Adipocyte (in vitro differentiated cells): ENCODE measurements around the gene GZMM.

Source experiments
- DNase-seq: peaks from one replicate; pipeline ENCODE4 v3.0.0-alpha.2; 2015; ENCODE audit warnings: low read depth
- H3K27me3 ChIP-seq: replicated peaks from 2 replicates; pipeline ENCODE4 v1.7.0; 2013; ENCODE audit warnings: mild to moderate bottlenecking, low read length, moderate library complexity; ENCODE audit not compliant: control insufficient read depth, insufficient read depth
- H3K36me3 ChIP-seq: 2 replicates; pipeline ENCODE4 v1.7.0; 2013; ENCODE audit warnings: low read length, mild to moderate bottlenecking, moderate library complexity; ENCODE audit not compliant: control insufficient read depth, insufficient read depth, severe bottlenecking
- H3K4me1 ChIP-seq: 2 replicates; pipeline ENCODE4 v1.7.0; 2013; ENCODE audit warnings: mild to moderate bottlenecking, low read length, moderate library complexity; ENCODE audit not compliant: control insufficient read depth, insufficient read depth
- H3K4me3 ChIP-seq: 2 replicates; pipeline ENCODE4 v1.7.0; 2013; ENCODE audit warnings: mild to moderate bottlenecking, low read length, moderate library complexity
- H3K9ac ChIP-seq: 2 replicates; pipeline ENCODE4 v1.7.0; 2013; ENCODE audit warnings: mild to moderate bottlenecking, low read length, moderate library complexity
- H3K9me3 ChIP-seq: 2 replicates; pipeline ENCODE4 v1.7.0; 2013; ENCODE audit warnings: mild to moderate bottlenecking, low read length, moderate library complexity; ENCODE audit not compliant: control insufficient read depth

The GZMM gene

DNA sequence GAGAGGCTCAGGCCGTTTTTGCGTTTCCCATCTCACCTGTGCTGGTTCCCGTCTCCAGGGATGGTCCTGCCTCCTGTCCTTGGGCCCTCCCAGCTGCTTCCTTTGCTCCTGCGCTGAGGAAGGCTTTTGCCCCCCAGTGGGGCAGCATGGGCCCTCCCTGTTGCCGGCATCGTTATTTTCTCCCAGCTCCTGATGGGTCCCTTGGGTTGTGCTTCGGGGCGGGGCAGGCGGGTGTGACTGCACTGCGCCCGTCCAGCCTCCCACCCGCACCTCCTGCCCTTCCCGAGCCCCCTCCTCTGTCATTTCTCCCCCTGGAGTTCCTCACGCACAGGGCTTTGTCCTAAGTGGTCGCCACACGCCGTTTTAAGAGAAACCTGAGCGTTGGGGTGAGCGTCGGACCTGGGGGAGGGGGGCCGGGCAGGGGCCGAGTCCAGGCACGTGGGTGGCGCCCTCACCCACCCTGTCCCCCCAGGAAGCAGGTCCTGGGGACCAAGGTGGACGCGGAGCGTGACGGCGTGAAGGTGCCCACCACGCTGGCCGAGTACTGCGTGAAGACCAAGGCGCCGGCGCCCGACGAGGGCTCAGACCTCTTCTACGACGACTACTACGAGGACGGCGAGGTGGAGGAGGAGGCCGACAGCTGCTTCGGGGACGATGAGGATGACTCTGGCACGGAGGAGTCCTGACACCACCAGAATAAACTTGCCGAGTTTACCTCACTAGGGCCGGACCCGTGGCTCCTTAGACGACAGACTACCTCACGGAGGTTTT lies 2.8 kb upstream of the GZMM start:
- no peaks in the 10 kb centered on the region for H3K9me3 ChIP-seq
- no peak overlapping the region for H3K4me3 ChIP-seq
- no peaks in the 10 kb centered on the region for H3K4me1 ChIP-seq
- DNase-seq, result no peak
- no peaks in the 10 kb centered on the region for H3K27me3 ChIP-seq
- peaks cover 47% of the 10 kb centered on the region for H3K36me3 ChIP-seq
- no peak overlapping the region for H3K9ac ChIP-seq

DNA sequence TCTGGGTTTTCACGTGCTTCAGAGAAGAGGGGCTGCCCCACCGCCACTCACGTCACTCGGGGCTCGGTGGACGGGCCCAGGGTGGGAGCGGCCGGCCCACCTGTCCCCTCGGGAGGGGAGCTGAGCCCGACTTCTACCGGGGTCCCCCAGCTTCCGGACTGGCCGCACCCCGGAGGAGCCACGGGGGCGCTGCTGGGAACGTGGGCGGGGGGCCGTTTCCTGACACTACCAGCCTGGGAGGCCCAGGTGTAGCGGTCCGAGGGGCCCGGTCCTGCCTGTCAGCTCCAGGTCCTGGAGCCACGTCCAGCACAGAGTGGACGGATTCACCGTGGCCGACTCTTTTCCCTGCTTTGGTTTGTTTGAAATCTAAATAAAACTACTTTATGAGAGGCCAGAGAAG lies 2.2 kb upstream of the GZMM start:
- Histone ChIP-seq H3K4me3 (no peak overlapping the region), H3K36me3 (peaks cover 42% of the 10 kb centered on the region), H3K9ac (no peak overlapping the region), H3K27me3 (no peaks in the 10 kb centered on the region), H3K4me1 (no peaks in the 10 kb centered on the region), H3K9me3 (no peaks in the 10 kb centered on the region)
- no peak for DNase-seq

DNA sequence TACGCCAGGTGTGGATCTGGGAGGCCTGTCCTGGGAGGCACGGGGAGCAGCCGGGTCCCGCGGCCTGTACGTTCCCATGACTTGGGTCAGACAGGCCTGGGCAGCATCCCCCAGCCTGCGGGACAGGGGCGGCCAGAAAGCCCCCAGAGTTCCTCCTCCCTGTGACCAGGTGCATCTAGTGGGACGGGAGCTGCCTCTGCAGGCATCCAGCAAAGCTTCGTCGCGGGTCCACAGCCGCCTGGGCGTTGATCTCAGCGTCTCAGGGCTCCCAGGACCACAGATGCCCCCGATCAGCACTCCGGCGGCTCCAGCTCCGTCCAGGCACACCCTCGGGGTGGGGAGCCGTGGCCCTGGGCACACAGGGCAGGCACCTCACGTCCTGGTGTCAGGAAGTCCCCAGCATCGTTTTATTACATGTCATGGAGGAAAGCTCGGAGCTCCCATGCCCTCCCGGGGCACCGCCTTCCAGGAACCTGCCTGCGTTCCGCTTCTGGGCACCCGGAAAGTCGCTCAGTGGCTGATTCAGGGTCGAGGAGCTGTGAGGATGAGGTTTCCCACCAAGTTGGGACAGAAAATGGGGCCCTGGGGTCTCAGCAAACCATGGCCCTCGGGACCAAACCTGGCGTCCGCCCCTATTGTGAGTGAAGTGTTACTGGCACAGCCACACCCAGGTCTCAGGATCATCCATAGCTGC lies 1.5 kb upstream of the GZMM start:
- Histone ChIP-seq H3K4me1 (no peaks in the 10 kb centered on the region), H3K27me3 (no peaks in the 10 kb centered on the region), H3K9me3 (no peaks in the 10 kb centered on the region), H3K36me3 (peaks cover 38% of the 10 kb centered on the region), H3K4me3 (no peak overlapping the region), H3K9ac (no peak overlapping the region)
- DNase-seq, result no peak

DNA sequence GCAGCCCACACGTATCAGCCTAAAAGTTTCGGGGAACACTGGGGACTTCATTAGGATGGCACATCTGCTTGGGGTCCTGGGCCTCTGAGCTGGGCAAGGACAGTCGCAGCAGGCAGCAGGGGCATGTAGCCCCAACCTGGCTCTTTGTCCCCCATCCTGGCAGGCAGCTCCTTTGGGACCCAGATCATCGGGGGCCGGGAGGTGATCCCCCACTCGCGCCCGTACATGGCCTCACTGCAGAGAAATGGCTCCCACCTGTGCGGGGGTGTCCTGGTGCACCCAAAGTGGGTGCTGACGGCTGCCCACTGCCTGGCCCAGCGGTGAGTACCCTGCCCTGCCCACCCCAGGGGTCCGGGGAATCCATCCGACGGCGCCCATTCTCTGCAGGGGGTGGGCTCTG lies 3.3 kb downstream of the GZMM start:
- H3K4me1 ChIP-seq, result no peaks in the 10 kb centered on the region
- peaks cover 5% of the 10 kb centered on the region for H3K36me3 ChIP-seq
- no peak for DNase-seq
- H3K9ac ChIP-seq, result no peak overlapping the region
- no peaks in the 10 kb centered on the region for H3K9me3 ChIP-seq
- H3K27me3 ChIP-seq, result peaks cover 4% of the 10 kb centered on the region
- H3K4me3 ChIP-seq, result no peak overlapping the region

DNA sequence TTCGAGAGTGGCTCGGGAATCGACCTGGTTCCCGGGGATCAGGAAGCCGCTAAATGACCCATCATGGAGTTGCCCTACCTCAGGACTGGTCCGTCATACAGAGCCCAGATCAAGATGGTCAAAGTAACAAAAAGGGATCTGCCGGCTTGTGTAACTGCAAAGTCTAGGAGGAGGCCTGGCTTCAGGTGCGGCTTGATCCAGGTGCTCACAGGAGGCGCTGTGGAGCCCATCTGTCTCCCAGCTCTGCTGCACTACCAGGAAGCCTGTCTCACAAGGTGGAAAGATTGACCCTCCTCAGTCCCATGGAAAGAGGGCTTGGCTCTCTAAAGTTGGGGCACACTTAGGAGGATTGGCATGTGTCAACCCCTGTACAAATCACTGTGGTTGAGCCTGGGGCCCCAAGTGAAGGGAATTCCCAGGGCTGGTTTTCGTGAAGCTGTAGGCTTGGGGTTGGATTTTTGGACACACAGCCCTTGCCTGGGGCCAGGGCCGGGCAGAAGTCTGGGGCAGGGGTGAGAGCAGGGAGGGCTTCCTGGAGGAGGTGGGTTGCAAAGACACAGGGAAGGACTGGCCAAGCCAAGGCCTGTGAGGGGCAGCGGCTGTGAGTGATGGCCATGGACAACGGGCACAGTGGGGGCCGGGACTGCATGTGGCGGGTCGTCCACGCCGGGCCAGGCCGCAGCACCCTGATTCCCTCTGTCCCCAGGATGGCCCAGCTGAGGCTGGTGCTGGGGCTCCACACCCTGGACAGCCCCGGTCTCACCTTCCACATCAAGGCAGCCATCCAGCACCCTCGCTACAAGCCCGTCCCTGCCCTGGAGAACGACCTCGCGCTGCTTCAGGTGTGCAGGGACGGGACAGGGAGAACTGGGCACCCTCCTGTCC lies 4.2 kb downstream of the GZMM start:
- no peak overlapping the region for H3K9ac ChIP-seq
- no peaks in the 10 kb centered on the region for H3K9me3 ChIP-seq
- peaks cover 4% of the 10 kb centered on the region for H3K27me3 ChIP-seq
- no peak for DNase-seq
- H3K4me3 ChIP-seq, result no peak overlapping the region
- no peaks in the 10 kb centered on the region for H3K36me3 ChIP-seq
- no peaks in the 10 kb centered on the region for H3K4me1 ChIP-seq

DNA sequence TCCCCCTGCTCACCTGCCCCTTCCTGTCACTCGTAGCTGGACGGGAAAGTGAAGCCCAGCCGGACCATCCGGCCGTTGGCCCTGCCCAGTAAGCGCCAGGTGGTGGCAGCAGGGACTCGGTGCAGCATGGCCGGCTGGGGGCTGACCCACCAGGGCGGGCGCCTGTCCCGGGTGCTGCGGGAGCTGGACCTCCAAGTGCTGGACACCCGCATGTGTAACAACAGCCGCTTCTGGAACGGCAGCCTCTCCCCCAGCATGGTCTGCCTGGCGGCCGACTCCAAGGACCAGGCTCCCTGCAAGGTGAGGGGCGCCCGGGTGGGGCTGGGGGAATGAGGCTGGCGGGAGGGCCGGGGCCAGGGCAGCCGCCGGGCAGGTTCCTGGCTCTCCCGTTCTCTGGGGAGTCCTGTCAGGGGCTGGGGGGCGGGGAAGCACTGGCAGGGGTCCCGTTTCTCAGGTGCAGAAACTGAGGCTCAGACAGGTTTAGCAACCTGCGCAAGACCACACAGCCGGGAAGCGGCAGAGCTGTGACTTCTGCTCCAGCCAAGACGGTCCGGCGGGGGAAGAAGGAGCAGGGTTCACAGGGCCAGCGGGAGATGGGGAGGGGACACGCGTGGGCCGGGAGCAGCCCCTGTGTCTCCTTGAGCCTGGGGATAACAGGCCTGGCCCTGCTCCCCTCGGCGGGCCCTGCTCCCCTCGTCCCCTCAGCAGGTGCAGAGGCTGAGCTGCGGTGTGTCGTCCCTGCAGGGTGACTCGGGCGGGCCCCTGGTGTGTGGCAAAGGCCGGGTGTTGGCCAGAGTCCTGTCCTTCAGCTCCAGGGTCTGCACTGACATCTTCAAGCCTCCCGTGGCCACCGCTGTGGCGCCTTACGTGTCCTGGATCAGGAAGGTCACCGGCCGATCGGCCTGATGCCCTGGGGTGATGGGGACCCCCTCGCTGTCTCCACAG lies 5.3 kb downstream of the GZMM start:
- peaks cover 4% of the 10 kb centered on the region for H3K27me3 ChIP-seq
- no peak overlapping the region for H3K4me3 ChIP-seq
- H3K9ac ChIP-seq, result no peak overlapping the region
- DNase-seq, result no peak
- no peaks in the 10 kb centered on the region for H3K9me3 ChIP-seq
- no peaks in the 10 kb centered on the region for H3K36me3 ChIP-seq
- H3K4me1 ChIP-seq, result no peaks in the 10 kb centered on the region

DNA sequence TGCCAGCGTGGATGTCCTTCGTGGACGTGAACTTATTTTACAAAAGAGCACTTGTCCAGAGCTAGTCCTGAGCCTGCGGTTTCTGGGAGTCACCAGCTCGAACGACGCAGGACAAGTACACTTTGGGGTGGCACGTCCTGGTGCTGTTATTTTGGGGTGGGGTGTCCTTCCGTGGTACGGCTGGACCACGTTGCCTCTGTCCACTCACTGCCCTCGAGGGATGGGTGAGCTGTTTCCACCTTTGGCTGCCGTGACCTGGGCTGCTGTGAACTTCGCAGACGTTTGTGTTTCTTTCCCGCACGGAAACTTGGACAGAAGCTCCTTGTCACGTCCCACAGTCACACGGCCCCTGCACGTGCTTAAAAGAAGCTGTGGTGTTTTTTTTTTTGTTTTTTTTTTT lies 11.0 kb downstream of the GZMM start:
- peaks cover 4% of the 10 kb centered on the region for H3K4me1 ChIP-seq
- H3K36me3 ChIP-seq, result no peaks in the 10 kb centered on the region
- no peaks in the 10 kb centered on the region for H3K9me3 ChIP-seq
- H3K27me3 ChIP-seq, result no peaks in the 10 kb centered on the region
- H3K9ac ChIP-seq, result no peak overlapping the region
- H3K4me3 ChIP-seq, result no peak overlapping the region
- no peak for DNase-seq

DNA sequence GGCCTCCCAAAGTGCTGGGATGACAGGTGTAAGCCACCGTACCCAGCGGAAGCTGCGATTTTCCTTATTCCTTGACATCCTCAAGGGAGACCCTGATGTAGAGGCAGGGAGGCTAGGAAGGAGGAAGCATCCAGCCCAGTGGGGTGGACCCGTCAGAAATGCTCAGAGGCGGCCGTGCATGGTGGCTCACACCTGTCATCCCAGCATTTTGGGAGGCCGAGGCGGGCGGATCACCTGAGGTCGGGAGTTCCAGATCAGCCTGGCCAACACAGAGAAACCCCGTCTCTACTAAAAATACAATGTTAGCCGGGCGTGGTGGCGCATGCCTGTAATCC lies 11.6 kb downstream of the GZMM start:
- no peak for DNase-seq
- H3K27me3 ChIP-seq, result no peaks in the 10 kb centered on the region
- no peak overlapping the region for H3K4me3 ChIP-seq
- H3K9ac ChIP-seq, result no peak overlapping the region
- H3K4me1 ChIP-seq, result peaks cover 4% of the 10 kb centered on the region
- H3K36me3 ChIP-seq, result no peaks in the 10 kb centered on the region
- no peaks in the 10 kb centered on the region for H3K9me3 ChIP-seq

DNA sequence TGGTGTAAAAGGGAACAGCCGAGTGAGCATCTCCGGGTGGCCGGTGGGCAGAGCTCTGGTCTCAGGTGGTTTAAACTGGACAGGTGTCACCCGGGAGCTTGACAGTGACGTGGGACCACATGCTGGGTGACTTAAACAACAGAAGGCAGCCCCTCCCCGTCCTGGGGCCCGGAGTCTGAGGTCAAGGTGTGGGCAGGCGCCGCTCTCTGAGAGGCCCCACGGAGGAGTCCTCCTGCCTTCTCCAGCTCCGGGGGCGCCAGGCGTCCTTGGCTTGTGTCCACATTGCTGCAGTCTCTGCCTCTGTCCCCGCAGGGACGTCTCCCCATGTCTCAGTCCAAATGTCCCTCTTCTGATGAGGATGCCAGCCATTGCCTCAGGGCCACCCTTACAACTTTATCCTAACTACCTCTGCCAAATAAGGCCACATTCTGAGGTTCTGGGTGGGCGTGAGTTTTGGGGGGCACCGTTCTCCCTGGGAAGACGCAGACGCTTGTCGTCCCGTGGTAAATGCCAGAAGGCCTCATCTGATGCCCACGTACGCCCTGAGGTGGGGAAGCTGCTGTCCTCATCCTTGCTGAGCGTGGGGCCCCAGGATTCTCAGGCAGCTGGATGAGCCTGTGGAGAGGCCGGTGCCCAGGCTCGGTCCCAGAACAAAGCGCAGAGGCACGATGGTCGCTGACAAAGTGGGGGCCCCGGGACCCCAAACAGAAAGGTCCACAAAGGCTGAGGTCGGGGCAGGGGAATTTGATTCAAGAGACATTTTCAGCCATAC lies 12.9 kb downstream of the GZMM start:
- Histone ChIP-seq H3K4me1 (peaks cover 4% of the 10 kb centered on the region), H3K9ac (no peak overlapping the region), H3K9me3 (no peaks in the 10 kb centered on the region), H3K27me3 (no peaks in the 10 kb centered on the region), H3K36me3 (no peaks in the 10 kb centered on the region), H3K4me3 (no peak overlapping the region)
- DNase-seq, result no peak

DNA sequence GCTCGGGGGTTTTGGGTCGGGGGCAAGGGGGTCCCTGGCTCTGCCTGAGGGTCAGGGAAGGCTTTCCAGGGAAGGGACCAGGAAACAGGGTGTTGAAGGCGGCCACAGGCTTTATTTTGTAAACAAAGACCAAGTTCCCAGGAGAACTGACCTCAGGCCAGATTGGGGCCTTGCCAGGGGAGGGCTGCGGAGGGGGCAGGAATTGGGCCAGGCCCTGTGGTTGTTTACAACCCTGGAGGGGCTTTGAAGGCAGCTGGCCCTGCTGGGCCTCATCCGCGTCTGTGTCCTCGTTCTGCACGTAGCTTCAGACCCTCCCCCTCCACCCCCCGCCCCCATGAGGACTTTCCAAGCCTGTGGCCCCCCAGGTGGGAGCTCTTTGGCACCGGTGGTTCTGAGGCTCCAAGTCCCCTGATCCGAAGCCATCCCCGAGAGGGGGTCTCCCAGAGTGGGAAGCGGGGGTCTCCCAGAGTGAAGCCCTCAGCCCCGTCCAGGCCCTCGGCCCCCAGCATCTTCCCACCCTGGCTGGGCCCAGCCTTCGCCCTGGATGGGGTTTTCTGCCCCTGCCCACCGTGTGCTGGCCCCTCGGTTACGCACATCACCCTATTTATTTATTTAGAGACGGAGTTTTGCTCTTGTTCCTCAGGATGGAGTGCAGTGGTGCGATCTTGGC lies 15.1 kb downstream of the GZMM start:
- Histone ChIP-seq H3K36me3 (no peaks in the 10 kb centered on the region), H3K4me1 (peaks cover 4% of the 10 kb centered on the region), H3K4me3 (no peak overlapping the region), H3K27me3 (no peaks in the 10 kb centered on the region), H3K9ac (no peak overlapping the region), H3K9me3 (no peaks in the 10 kb centered on the region)
- DNase-seq, result no peak
